Uterus (tissue), 2 donors: Measurements from ENCODE around the gene HSPA1L.

Source experiments
- POLR2A ChIP-seq, 2 donors: fragments of 450-650 bp; IDR thresholded peaks; one replicate each; pipeline ENCODE4 v1.6.1; 2016; ENCODE audit warnings: antibody characterized with exemption in 2 of 2, mild to moderate bottlenecking in 1 of 2, moderate library complexity in 1 of 2
- TF ChIP-seq, protein P1 (sequence below), 4 experiments: fragments of 200-600 bp in 2 of 4; fragments of 450-650 bp in 2 of 4; sonication (generic) in 2 of 4; IDR thresholded peaks; one replicate each; pipeline ENCODE4 v1.5.1; 2016 to 2019; ENCODE audit warnings: antibody characterized with exemption in 4 of 4, mild to moderate bottlenecking in 2 of 4, moderate library complexity in 1 of 4

DNA sequence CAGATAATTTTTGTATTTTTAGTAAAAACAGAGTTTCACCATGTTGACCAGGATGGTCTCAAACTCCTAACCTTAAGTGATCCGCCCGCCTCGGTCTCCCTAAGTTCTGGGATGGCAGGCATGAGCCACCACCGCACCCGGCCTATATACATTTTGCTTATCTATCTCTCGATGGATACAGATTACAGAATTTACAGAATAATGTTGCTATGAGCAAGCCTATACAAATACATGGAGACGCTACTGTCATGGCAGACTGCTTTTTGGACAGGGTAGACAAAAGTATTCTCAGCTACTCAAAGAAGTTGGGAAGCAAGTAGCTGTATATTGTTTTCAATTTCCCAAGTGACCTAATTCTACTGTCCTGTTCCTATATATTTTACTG is 1.6 kb downstream of the HSPA1L start:
- TF ChIP-seq POLR2A (IDR thresholded peaks at IDR 0.05) = no peak
- TF ChIP-seq, protein P1, sequence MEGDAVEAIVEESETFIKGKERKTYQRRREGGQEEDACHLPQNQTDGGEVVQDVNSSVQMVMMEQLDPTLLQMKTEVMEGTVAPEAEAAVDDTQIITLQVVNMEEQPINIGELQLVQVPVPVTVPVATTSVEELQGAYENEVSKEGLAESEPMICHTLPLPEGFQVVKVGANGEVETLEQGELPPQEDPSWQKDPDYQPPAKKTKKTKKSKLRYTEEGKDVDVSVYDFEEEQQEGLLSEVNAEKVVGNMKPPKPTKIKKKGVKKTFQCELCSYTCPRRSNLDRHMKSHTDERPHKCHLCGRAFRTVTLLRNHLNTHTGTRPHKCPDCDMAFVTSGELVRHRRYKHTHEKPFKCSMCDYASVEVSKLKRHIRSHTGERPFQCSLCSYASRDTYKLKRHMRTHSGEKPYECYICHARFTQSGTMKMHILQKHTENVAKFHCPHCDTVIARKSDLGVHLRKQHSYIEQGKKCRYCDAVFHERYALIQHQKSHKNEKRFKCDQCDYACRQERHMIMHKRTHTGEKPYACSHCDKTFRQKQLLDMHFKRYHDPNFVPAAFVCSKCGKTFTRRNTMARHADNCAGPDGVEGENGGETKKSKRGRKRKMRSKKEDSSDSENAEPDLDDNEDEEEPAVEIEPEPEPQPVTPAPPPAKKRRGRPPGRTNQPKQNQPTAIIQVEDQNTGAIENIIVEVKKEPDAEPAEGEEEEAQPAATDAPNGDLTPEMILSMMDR (IDR thresholded peaks at IDR 0.05) = no peak
